GM13977 (cell line): ENCODE measurements around the gene CNIH1.
A peak's percentile ranks its signal among the peaks of the same experiment; 100 is the strongest.
"Not testable (repeated sequence)": the region's sequence is repeated elsewhere in the genome, so short reads cannot be mapped to it uniquely, and the experiment has no call there.

Source experiments
- DNase-seq: peaks from one replicate; pipeline ENCODE4 v3.0.0; 2012; ENCODE audit warnings: low spot score
- CTCF ChIP-seq: IDR thresholded peaks from 2 replicates; pipeline ENCODE4 v1.5.1; 2012; ENCODE audit warnings: mild to moderate bottlenecking, control low read depth; ENCODE audit not compliant: insufficient read depth; ENCODE audit errors: extremely low read depth, missing control alignments
- in situ Hi-C: fragments of 300-500 bp; cut with MboI; formaldehyde crosslinking; loops from one replicate; pipeline ENCODE4 v1.12.0; 2022; ENCODE audit warnings: low sequenced_read_pairs, low pct_unique_long_range_greater_than_20kb, mixed read lengths, inconsistent platforms; ENCODE audit not compliant: unreplicated experiment

The CNIH1 gene

GRCh38 chr14:54423991-54424390 is 17.2 kb downstream of the CNIH1 start:
- no peak for TF ChIP-seq CTCF
- in situ Hi-C loops: no loop called here

DNA sequence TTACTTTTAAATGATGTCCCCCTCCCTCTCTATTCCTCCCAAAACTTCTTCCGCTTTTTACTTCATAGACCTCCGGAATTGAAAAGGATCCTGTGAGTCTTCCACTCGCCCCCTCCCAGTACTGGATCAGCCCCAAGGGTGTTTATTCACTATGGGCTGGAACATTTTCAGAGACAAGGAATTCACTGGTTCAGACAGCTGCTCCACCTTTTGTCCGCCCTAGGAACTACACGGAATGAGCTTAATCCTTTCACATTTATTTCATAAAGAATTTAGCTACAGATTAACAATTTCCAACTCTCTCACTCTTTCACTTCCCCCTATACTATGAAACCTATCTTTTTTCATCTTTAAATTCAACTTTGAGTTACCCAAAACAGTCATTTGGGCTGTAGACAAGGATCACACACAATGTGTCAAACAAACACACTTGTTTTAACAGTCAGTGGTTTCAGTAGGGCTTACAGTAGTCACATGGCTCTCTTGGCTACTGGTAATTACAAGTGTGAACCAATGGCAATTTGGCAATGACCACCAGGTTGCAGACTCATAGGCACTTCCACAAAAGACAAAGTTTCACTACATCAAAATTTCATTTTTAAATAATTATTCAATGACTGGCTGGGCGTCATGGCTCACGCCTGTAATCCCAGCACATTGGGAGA is 20.6 kb downstream of the CNIH1 start:
- peak; percentile 41 for TF ChIP-seq CTCF
- DNase-seq: no peak
- in situ Hi-C loops: no loop called here

More at GRCh38 chr14:54423991-54424390, 17.2 kb downstream of the CNIH1 start:
- DNase-seq: no peak

GRCh38 chr14:54411371-54411770 is 29.8 kb downstream of the CNIH1 start:
- in situ Hi-C loops: no loop called here
- DNase-seq: no peak

GRCh38 chr14:54410215-54410614 is 31.0 kb downstream of the CNIH1 start:
- in situ Hi-C loops: no loop called here
- DNase-seq: no peak
- no peak for TF ChIP-seq CTCF

More at GRCh38 chr14:54411371-54411770, 29.8 kb downstream of the CNIH1 start:
- no peak for TF ChIP-seq CTCF

GRCh38 chr14:54403401-54404005 is 37.7 kb downstream of the CNIH1 start:
- DNase-seq, in situ Hi-C loops: not testable (repeated sequence)

GRCh38 chr14:54399560-54399959 is 41.6 kb downstream of the CNIH1 start:
- DNase-seq: no peak
- in situ Hi-C loops: no loop called here
- no peak for TF ChIP-seq CTCF
